HG03135 (cell line): ENCODE measurements around the gene SLC22A7.

Experiments used
- ATAC-seq: cut with Tn5 transposase; IDR thresholded peaks from one replicate; pipeline ENCODE4 v1.9.1; 2021; ENCODE audit warnings: mild to moderate bottlenecking, moderate library complexity; ENCODE audit not compliant: unreplicated experiment

The SLC22A7 gene

DNA sequence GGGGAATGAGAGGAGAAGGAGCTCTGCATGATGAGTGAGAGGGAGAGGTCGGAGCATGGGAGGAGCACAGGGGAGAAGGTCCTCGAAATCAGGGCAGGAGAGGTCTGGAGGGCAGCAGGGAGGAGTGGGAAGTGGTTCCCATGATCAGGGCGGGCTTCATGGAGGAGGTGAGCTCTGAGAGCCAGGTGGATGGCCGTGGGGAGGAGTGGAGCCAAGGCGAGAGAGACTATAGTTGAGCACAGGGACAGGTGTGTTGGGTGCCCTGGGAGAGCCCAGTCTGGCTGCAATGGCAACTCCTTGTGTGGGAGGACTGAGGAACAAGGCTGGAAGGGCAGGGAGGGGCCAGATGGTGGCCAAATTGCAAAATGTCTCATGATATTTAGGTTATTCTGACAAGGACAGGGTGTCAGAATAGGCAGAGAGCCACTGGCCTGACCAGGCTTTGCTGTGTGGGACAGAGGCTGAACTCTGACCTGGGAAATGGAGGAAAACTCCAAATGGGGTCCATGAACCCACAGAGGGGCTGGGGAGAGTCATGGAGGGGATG, 33.4 kb upstream of the SLC22A7 start:
- ATAC-seq = no peak

DNA sequence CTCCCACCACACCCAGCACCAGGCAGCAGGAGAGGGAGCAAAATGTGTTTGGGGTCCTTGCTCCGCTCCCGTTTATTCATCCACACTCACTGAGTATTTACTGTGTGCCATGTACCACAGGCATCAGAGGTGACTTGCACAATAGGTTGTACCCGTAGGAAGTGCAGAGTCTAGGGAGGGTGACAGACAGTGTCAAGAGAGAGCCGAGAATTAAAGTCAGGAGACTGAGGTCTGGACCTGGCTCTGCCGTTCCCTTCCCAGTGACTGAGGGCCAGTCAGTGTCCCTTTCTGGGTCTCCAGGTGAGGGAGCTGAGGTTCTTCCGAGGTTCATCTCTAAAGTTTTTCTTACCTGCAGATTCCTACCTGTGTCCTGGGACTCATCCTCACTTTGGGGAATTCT, 32.5 kb upstream of the SLC22A7 start:
- no peak for ATAC-seq

DNA sequence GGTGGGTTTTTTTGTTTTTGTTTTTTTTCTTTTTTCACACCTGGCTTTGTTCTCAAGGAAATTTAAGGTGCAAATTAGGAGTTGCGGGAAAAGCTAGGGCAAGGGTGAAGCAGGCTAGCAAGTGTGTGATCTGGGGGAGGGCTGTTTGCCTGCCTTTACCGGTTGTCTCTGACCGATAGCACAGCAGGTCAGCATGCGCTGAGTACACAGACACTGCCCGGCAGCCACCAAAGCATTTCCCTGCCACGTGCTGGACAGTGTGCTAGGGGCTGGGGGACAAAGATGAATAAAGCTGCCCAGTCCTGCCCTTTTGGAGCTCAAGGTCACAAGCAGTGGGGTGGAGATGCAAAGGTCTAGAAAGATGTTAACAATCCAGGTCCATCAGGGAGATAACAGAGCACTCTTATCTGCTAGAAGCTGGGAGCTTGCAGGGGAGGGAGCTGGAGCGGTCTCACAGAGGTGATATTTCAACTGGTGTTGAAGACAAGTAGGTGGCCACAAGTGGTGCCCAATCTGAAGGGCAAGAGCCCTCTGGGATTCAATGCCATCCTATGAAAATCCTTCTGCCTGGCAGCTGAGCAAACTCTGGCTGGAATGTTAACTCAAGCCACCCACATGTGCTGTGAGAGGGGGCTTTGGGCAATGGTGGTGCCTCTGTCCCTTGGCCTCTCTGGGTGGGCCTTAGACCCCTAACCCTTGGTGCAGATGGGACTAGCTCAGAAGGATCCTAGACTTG, 30.3 kb upstream of the SLC22A7 start:
- no peak for ATAC-seq

DNA sequence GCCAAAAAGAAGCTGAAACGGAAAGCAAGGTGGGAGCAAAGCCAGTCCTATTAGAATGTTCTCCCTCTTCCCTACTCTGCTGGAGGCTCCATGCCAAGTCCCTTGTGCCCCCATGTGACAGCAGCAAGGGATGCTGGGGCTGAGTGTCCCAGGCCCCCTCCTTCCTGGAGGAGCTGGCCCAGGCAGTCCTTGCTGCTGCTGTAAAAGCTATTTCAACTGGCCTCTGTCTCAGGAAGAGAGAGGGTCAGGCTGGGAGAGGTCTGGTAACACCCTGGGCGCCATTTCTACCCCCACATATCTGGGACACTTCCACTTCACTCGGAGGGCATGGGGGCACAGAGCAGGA, 29.7 kb upstream of the SLC22A7 start:
- no peak for ATAC-seq

DNA sequence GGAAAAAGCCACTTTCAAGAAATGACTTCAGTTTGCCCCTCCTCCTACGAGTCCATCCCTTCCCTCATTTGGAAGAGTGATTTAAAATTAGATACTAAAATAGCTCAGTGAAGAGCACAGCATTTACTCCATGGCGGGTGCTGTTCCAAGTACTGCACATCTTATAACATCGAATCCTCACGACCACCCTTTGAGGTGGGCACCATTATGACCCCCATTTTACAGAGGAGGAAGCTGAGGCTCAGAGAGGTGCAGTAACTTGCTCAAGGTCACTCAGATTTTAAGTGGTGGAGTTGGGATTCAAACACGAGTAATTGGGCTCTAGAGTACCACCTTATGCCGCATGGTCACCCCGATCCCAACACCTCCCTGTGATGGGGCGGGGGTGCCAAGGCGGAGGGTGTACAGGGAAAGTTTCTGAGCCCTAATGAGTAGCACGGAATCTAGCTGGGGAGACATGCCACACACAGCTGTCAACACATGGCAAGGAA, 29.2 kb upstream of the SLC22A7 start:
- no peak for ATAC-seq

DNA sequence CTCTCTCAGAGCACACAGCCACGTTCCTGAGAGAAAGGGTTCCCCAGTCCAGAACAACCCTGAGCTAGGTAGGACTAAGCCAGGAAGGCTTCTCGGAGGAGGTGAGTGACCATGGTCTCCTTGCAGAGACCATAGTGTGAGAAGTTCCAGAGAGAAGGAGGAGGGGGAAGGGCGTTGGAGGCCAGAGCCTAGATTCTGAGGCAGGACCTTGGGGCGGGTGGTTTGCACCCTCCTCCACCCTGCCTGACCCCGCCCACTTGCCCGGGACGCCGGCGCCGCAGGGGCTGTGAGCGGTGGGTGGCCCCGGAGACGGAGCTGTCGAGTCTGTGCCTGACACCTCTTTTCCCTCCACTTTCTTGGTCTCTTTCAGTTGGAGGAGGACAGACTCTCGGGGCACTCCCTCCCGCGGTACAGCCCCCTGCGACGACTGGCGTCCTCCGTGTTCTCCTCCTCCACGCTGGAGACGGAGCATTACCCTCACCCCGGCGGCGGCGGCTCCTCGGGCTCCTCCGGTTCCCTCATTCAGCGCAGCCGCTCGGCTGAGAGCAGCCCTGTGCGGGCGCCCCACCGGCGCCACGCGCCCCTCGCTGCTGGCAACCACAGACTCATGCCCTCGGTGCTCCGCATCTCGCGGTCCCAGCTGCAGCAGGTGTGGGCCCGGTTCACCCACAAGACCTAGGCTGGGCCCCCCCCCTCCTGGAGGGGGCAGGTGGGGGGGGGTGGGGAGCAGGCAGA, 28.6 kb upstream of the SLC22A7 start:
- no peak for ATAC-seq

DNA sequence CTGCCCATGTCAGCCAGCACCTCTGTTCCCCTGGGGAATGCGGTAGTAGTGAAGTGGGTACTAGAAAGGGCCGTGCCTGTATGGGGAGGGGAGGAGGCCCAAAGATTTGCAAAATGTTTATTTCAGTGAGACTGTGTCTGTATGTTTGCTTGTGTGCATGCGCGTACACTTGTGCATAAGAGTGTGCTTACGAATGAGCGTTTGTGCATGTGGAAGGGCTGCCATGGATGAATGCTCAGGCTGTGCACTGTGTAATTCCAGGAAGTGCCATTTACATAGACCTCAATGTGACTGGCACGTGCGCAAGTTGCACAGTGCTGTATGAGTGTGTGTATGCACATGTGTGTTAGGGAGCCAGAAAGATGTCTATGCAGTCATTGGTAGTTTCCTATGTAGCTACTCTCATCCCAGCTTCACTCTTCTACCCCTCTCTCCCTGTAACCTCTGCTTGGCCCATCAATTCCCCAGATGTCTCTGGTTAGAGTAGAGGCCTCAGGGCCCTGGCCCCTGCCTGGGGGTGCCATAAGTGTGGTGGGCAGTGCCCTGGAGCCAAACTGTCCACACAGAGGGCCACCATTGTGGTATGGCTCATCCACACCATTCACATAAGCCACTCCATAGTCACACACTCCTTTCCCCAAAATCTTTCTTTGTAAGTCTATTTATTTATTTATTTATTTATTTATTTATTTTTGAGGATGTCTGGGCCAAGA, 26.8 kb upstream of the SLC22A7 start:
- no peak for ATAC-seq

DNA sequence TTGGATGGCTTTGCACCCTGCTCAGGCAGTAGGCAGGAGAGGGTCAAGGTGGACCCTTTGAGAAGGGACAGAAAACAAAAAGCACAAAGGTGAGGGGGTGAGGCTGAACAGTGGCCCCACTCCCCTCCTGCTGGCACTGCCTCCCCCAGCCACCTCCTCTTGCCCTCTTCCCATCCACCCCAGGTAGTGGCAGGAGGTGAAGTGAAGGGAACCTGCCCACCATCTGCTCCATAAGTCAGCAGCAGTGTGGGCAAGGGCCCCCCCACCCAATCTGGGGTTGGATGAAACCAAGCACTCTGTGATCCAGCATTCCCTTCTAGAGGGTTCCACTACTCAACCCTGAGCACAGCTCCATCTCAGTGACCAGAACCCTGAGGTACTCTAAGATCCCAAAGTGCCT, 26.1 kb upstream of the SLC22A7 start:
- ATAC-seq = no peak

DNA sequence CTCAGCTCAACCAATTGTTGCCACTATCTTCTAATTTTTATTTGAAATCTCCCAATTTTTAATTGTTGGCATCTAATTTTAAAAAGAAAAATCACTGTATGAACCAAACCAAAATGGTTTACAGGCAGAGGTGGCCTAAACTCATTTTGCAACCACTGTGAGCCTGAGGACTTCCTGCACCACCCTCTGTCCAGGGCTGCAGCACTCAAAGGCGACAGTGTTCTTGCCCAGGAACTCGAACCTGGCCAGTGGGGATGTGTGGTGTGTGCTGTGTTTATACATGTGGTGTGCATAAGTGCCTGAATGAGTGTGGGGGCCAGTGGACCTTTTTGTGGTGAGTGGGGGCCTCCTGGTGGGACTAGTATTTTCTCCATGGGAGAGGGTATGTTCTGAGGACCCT, 24.4 kb upstream of the SLC22A7 start:
- no peak for ATAC-seq

DNA sequence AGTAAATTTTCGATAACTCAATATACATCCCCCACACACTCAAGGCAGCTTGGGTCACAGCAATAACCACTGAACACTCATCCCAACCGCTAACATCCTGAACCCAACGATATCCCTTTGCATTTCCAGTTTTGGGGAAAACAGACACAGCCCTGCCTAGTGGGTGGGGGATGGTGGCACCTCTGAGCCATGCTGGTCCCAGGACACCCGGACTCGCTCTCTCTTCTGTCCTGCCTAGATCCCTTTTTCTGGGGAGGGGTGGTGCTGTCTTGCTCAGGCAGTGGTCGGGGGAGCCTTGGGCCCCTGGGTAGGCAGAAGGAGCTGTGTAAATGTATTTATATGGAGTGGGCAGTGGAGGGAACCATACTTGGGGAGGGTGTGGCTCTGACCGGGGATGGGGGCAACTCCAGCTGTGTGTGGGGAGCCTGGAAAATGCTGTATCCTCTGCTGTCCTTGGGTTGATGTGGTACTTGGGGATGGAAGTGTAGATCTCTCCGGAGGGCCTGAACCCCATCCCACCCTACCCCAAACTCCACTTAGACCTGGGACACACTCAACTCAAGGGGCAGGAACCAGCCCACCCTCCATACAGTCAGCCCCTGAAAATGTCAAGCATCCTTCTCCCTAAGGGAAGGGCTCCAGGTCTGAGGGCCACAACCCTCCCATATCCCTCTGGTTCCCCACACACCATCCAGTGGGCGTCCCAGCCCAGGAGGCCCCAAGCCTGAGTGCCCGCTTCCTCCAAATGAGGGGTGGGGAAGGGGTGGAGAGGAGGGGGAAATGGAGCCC, 23.7 kb upstream of the SLC22A7 start:
- no peak for ATAC-seq

DNA sequence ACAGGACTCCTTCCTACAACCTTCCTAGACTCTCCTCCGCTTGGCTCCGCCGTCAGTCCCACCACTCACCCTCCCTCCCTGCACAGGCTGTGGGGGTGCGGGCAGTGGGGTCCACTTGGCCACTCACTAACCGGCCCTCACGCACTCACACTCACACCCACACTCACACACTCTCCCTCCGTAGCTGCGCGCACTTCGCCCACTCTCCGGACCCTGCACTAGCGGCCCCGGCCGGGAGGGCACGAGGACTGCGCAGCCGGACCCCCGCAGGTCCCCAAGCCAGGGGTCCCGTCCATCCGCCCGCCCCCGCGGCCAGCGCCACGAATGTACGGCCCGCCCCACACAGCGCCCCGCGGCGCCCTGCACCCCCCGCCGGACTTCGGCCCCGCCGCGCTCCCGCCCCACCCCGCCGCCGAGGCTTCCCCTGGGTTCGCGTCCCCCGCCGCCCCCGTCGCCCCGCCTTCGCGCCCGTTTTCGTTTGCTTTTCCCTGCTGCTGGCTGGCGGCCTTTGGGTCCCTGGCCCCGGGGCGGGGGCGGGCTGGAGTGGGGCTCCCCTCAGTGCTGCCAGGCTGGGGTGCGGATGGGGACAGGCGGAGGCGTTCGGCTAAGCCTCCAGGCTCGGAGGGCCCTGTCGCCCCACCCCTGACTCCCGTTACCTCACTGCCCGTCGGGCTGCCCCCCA, 23.0 kb upstream of the SLC22A7 start:
- no peak for ATAC-seq

DNA sequence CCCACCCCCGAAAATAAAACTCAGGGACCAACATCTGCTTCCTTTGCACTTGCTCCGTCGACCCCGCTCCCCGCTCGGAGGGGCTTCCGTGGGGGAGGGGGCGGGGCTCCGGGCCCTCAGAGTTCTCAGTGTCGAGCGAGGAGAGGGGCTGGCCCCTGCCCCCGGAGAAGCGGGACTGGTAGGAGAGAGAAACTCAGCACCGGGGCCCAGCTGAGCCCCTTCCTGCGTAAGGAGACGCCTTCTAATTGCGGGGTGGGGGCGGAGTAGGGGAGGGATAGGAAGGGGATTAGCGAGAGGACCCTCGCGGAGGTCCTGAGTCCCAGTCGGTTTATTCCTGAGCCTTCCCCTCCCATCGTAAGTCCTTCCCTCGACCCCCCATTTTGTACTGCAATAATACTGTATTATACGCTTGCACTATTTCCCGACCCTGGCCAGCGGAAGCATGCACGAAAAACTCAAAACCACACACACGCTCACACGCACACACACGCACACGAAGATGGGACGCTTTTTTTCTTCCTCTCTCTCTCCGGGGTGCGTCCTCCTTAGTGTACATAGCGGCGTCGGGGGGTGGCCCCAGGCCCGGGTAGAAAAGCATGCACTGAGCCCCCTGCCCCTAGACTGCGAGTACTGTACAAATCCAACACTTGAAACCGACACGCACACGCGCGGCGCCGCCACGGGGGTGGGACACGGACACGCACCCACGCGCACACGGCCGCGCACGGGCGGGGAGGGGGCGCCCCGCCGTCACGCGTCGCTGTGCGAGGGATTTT, 22.1 kb upstream of the SLC22A7 start:
- no peak for ATAC-seq

DNA sequence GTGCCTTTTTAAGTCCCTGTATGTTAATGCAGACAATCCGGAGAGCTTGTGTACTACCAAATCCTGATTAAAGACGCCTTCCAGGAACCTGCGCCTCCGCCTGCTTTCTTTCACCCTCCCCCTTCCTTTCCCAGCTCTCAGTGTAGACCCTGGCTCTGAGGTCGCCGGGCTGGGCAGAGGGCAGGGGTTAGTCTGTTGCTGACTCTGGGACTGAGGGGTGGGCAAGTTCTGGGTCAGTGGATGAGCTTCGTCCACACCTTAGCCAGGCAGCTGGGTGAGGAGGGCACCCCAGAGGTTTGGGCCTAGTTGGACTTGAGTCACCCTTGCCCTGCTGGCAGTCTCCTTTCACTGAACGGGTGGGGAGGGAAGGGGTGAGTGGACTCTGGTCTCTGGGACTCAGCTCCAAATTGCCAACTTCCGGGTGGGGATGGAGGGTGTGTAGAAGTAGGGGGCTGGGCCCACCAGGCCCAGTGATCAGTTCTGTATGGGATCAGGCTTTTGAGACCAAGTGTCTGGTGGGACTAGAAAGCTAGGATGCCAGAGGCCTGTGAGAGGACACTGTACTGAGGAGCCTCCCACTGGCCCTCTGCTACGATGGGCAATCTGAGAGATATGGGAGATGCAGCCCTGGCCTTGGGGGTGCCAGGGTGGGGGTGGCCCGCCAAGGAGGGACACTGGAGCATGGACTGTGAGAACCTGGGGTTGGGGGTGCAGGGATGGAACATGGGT, 21.3 kb upstream of the SLC22A7 start:
- no peak for ATAC-seq

DNA sequence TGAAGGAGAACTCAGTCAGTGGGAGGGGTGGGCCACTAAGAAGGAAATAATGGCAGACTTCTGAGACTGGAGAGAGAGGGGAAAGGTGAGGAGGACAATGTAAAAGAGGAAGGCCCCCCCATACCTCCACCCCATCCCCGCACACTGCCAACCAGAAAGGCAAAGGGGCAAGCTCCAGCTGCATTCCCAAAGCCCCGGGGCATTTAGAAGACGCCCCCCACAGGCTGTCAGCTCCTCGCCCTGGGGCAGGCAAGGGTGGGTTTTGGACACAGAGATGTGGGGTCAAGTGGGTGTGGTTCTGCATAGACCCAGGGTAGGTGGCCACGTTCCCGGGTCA, 20.8 kb upstream of the SLC22A7 start:
- ATAC-seq = no peak

DNA sequence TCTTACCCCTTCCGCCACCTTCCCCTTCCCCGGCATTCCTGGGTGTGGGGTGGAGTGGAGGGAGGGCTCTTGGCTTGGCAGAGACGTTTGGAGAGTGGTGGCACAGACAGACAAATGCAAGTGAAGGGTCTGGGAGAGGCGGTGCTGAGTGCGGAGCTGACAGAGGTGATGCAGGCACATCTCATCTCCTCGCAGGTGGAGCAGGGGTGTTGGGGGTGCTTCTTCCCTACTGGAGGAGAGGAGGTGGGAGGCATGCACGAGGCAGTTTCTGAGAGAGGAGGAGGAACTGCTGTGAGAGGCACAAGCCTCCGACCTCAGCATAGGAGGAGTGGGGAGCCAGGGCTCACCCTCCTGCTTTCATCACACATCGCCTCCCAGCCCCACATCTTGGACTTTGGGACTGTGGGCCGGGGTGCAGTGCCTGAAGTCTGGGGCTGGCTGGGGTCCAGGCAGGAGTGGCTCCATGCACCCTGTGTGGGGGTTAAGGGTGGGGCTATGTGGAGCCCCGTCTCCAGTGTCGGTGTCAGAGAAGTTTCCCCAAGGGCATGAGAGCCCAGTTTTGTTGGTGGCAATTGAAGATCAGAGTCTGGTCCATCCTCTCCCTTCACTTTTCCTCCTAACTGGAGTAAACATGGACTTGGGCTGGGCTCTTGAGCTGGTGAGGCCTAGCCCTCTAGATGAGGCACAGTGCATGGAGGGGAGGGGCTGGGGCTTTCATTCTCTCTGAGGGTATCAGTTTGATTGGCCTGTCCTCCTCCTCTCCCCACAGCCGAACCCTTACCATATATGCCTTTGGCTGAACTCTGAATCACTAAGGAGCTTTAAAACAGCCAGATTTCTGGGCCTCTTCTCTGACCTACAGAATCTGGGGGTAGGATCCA, 20.2 kb upstream of the SLC22A7 start:
- no peak for ATAC-seq

DNA sequence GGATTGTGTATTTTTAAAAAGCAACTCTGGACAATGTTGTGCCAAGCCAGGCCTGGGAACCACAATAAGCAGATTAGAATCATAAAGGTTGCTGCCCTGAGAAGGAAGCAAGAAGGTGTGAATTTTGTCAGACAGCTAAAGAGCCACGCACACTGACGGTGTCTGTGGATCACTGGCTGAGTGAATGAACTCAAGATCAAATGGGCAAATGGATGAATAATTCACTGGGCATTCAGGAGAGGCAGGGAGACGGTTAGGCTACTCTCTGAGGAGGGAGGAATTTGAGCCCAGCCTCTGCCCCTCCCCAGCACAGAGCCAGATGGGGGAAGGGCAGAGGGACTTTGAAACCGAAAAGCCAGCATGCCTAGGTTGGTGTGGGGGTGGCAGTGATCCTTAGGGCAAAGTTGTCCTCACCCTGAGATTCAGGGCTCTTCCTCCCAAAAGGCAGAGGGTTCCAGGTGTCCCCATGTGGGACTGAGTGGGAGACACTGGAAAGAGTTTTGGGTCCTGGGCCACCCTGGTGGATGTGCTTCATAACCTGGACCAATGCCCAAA, 19.5 kb upstream of the SLC22A7 start:
- no peak for ATAC-seq

DNA sequence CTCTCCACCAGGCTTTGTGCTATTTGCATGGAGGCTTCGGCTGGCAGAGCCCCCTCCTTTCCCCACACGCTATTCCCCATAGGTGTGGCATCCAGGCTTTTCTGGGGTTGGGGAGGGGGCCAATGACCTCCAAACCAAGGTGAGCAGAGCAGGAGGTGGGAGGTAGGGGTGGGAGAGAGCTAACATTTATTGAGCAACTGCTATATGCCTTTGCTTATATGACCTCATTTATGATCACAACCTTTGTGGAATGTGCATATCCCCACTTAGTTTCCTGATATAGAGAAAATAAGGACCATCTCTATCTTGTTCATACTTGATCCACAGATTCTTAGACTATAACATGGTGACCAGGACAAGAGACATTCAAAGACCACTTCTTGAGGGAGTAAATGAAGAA, 17.8 kb upstream of the SLC22A7 start:
- ATAC-seq = no peak

DNA sequence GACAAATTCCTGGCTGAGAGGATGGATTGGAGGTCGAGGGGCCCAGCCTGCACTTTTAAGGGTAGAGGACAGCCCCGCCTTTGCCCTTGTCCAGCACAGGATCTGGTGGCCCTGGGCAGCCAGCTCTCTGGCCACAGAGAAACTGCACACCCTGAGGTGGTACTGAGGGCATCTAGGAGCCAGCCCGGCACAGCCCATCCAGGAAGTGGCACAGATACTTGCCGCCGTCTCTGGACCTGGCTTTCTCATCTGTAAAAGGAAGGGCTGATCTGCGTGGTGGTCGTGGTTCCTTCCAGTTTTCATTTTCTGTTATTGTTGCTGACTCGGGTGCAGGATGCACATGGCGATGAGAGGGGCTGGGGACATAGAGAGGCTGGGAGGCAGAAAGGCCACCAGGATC, 16.0 kb upstream of the SLC22A7 start:
- ATAC-seq = no peak
